Measurements from ENCODE around the gene NUP54. TPM values are rescaled to one million over a fixed set of nuclear protein-coding genes. Genes with fewer than 3 reads are reported as not detected.

Gene NUP54
- total RNA-seq, 2 experiments from 2014 or later: 94.1 to 108 TPM

DNA sequence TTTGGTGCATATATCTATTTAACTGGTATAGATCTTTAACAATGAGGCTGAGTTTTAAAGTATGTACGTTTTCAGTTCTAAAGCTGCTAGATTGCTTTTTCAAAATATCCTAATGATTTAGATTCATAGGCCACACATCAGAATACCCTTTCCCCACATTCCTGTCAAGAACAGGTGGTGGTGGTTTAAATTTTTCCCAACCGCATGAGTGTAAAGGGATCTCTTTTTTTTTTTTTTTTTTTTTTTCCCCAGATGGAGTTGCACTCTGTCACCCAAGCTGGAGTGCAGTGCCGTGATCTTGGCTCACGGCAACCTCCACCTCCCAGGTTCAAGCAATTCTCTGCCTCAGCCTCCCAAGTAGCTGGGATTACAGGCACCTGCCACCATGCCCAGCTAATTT lies 28.0 kb downstream of the NUP54 start:
- H3K4me3 ChIP-seq (ENCODE audit: low read length): no peak overlapping the region
- Mint-ChIP-seq H3K9me3 (no peaks in the 10 kb centered on the region), H3K4me1 (ENCODE audit: low read depth) (no peaks in the 10 kb centered on the region), H3K27me3 (no peaks in the 10 kb centered on the region), H3K36me3 (ENCODE audit: low read depth) (peaks cover 92% of the 10 kb centered on the region), H3K4me3 (no peak overlapping the region), H3K27ac (no peak overlapping the region)
- no peaks in the 10 kb centered on the region for H3K4me1 ChIP-seq (ENCODE audit: insufficient read depth, low read length)
- no peaks in the 10 kb centered on the region for H3K9me3 ChIP-seq (ENCODE audit: control insufficient read depth in 1 of 2, insufficient read depth in 1 of 2, low read length in 2 of 2)
- ChIA-PET POLR2A (no interaction called here), CTCF (no interaction called here)
- TF ChIP-seq, protein P1, sequence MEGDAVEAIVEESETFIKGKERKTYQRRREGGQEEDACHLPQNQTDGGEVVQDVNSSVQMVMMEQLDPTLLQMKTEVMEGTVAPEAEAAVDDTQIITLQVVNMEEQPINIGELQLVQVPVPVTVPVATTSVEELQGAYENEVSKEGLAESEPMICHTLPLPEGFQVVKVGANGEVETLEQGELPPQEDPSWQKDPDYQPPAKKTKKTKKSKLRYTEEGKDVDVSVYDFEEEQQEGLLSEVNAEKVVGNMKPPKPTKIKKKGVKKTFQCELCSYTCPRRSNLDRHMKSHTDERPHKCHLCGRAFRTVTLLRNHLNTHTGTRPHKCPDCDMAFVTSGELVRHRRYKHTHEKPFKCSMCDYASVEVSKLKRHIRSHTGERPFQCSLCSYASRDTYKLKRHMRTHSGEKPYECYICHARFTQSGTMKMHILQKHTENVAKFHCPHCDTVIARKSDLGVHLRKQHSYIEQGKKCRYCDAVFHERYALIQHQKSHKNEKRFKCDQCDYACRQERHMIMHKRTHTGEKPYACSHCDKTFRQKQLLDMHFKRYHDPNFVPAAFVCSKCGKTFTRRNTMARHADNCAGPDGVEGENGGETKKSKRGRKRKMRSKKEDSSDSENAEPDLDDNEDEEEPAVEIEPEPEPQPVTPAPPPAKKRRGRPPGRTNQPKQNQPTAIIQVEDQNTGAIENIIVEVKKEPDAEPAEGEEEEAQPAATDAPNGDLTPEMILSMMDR (IDR thresholded peaks at IDR 0.05): no peak
- intact Hi-C loops (cut with DNase I, micrococcal nuclease): no loop called here
- no peaks in the 10 kb centered on the region for H3K27me3 ChIP-seq (ENCODE audit: control insufficient read depth in 1 of 2, insufficient read depth in 2 of 2, low read length in 2 of 2)
- peaks cover 72% of the 10 kb centered on the region for H3K36me3 ChIP-seq (ENCODE audit: insufficient read depth, low read length)
- no peak for ATAC-seq (ENCODE audit: poor library complexity)
- DNase-seq: no peak
- H3K27ac ChIP-seq (ENCODE audit: low read depth in 1 of 2, low read length in 2 of 2): no peak overlapping the region

DNA sequence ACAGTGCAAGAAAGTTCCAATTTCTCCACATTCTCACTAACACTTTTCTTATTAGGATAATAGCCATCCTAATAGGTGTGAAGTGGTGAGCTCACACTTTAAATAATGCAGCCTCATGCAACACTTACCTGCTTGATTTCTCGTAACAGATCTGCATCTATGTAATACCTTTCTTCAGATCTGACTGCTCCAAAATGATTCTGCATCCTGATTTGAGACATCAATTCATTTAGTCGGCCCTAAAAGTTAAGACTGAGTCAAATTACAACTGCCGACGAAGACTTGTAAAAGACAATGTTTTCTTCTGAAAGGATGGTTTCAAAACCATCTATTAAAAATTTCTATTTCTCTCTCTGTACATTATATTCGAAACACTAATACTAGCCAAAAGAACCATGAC lies 30.7 kb downstream of the NUP54 start:
- POLR2A ChIA-PET: no interaction called here
- Histone ChIP-seq H3K27ac (ENCODE audit: low read depth in 1 of 2, low read length in 2 of 2) (no peak overlapping the region), H3K4me3 (ENCODE audit: low read length) (no peak overlapping the region), H3K36me3 (ENCODE audit: insufficient read depth, low read length) (peaks cover 51% of the 10 kb centered on the region), H3K27me3 (ENCODE audit: control insufficient read depth in 1 of 2, insufficient read depth in 2 of 2, low read length in 2 of 2) (no peaks in the 10 kb centered on the region), H3K4me1 (ENCODE audit: insufficient read depth, low read length) (no peaks in the 10 kb centered on the region), H3K9me3 (ENCODE audit: control insufficient read depth in 1 of 2, insufficient read depth in 1 of 2, low read length in 2 of 2) (no peaks in the 10 kb centered on the region)
- no peaks in the 10 kb centered on the region for H3K27me3 Mint-ChIP-seq
- no peaks in the 10 kb centered on the region for H3K9me3 Mint-ChIP-seq
- ATAC-seq (ENCODE audit: poor library complexity) (no peak), DNase-seq (no peak)
- no peaks in the 10 kb centered on the region for H3K4me1 Mint-ChIP-seq (ENCODE audit: low read depth)
- intact Hi-C loops (cut with DNase I, micrococcal nuclease): no loop called here
- CTCF ChIA-PET: no interaction called here
- H3K4me3 Mint-ChIP-seq: no peak overlapping the region
- peaks cover 87% of the 10 kb centered on the region for H3K36me3 Mint-ChIP-seq (ENCODE audit: low read depth)
- H3K27ac Mint-ChIP-seq: no peak overlapping the region
- TF ChIP-seq, protein P1 (IDR thresholded peaks at IDR 0.05): no peak

DNA sequence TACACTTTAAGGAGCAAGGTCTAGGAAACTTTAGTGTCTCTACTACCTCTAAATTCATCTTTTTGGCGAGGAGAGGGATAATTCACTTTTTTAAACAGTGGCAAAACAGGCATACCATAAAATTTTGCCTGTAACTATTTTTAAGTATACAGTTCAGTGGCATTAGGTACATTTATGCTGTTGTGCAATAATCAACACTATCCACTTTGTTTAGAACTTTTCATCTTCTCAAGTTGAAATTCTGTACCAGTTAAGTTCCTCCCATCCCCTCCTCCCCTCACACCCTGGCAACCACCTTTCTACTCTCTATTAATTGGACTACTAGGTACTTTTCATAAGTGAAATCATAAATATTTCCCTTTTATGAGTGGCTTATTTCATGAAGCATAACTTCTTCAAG lies 31.4 kb downstream of the NUP54 start:
- Histone ChIP-seq H3K36me3 (ENCODE audit: insufficient read depth, low read length) (peaks cover 44% of the 10 kb centered on the region), H3K27ac (ENCODE audit: low read depth in 1 of 2, low read length in 2 of 2) (no peak overlapping the region), H3K4me3 (ENCODE audit: low read length) (no peak overlapping the region), H3K4me1 (ENCODE audit: insufficient read depth, low read length) (no peaks in the 10 kb centered on the region), H3K27me3 (ENCODE audit: control insufficient read depth in 1 of 2, insufficient read depth in 2 of 2, low read length in 2 of 2) (no peaks in the 10 kb centered on the region), H3K9me3 (ENCODE audit: control insufficient read depth in 1 of 2, insufficient read depth in 1 of 2, low read length in 2 of 2) (no peaks in the 10 kb centered on the region)
- CTCF ChIA-PET: no interaction called here
- ATAC-seq (ENCODE audit: poor library complexity) (no peak), DNase-seq (no peak)
- Mint-ChIP-seq H3K27ac (no peak overlapping the region), H3K27me3 (no peaks in the 10 kb centered on the region), H3K4me3 (no peak overlapping the region), H3K36me3 (ENCODE audit: low read depth) (peaks cover 84% of the 10 kb centered on the region), H3K9me3 (no peaks in the 10 kb centered on the region), H3K4me1 (ENCODE audit: low read depth) (no peaks in the 10 kb centered on the region)
- POLR2A ChIA-PET: no interaction called here
- TF ChIP-seq, protein P1 (IDR thresholded peaks at IDR 0.05): no peak
- intact Hi-C loops (cut with DNase I, micrococcal nuclease): no loop called here

Data from CD4-positive, alpha-beta T cell (primary cell).